Measurements from ENCODE around the gene F2RL3. TPM values are rescaled to one million over a fixed set of nuclear protein-coding genes. Genes with fewer than 3 reads are reported as not detected.

The F2RL3 gene
- total and polyA plus RNA-seq, 9 of the 15 experiments (the other 6 are each of a cell fraction or from before 2014, with no cell fraction given) = 1.4 to 27.6 (median 11.9) TPM

DNA sequence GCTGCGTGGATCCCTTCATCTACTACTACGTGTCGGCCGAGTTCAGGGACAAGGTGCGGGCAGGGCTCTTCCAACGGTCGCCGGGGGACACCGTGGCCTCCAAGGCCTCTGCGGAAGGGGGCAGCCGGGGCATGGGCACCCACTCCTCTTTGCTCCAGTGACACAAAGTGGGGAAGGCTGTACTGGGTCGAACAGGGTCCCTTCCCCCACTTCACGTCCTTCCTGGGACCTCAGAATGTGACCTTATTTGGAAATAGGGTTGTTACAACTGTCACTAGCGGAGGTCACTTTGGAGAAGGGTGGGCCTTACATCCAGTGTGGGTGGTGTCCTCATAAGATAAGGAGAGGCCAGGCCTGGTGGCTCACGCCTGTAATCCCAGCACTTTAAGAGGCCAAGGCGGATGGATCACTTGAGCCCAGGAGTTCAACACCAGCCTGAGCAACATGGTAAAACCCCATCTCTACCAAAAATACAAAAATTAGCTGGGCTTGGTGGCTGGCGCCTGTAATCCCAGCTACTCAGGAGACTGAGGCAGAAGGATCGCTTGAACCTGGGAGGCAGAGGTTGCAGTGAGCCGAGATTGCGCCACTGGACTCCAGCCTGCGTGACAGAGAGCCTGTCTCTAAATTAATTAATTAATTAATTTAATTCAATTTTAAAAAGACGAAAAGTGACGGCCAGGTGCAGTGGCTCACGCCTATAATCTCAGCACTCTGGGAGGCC lies 1.8 kb downstream of the F2RL3 start (continued):
- TF ChIP-seq, protein P1, sequence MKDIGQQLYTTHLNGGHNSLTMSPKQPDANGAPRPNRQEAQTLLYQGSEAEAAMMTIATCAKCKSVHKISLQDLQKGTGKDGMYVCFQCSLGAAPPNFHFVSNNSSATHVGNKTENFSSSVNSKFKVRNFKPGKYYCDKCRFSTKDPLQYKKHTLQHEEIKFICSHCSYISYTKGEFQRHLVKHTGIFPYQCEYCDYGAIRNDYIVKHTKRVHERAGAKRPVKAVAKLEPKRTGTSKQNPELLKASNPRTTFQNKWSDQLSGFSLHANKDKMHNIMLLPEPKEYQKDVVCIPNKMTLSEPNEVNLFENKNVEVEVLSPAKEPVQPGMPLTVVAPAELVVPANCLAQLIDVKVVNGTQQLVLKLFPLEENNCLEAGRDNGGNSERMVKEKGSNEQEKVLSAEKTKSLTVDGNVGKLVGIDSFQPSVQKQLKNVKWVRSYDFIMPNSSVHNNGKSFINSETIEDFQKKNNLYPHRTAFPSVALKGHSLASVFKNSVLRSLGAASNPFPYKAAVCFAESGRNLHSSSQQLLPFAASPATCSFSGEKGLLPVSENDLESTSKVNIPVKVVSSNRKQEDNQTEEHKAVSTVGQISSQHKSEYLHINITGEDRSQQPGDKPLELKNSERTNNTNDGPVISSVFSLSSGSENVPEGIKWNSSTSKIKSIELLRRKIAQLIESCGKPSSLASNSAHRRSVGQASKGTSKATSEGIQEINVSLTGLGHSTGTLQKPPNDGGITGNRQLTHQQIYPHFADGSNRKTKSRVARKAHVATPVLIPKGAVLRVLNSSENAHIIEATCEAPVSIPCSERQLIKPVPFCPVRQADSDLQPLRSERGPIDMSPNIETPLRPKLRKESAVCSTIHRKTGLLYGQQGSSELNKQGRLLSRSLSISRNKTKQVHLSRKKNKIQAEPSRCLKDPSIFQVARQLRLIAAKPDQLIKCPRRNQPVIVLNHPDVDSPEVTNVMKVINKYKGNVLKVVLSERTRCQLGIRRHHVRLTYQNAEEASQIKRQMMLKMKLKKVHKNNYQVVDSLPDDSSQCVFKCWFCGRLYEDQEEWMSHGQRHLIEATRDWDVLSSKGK (CRISPR knock-in tag; IDR thresholded peaks at IDR 0.05) = no peak
- TF ChIP-seq, protein P2, sequence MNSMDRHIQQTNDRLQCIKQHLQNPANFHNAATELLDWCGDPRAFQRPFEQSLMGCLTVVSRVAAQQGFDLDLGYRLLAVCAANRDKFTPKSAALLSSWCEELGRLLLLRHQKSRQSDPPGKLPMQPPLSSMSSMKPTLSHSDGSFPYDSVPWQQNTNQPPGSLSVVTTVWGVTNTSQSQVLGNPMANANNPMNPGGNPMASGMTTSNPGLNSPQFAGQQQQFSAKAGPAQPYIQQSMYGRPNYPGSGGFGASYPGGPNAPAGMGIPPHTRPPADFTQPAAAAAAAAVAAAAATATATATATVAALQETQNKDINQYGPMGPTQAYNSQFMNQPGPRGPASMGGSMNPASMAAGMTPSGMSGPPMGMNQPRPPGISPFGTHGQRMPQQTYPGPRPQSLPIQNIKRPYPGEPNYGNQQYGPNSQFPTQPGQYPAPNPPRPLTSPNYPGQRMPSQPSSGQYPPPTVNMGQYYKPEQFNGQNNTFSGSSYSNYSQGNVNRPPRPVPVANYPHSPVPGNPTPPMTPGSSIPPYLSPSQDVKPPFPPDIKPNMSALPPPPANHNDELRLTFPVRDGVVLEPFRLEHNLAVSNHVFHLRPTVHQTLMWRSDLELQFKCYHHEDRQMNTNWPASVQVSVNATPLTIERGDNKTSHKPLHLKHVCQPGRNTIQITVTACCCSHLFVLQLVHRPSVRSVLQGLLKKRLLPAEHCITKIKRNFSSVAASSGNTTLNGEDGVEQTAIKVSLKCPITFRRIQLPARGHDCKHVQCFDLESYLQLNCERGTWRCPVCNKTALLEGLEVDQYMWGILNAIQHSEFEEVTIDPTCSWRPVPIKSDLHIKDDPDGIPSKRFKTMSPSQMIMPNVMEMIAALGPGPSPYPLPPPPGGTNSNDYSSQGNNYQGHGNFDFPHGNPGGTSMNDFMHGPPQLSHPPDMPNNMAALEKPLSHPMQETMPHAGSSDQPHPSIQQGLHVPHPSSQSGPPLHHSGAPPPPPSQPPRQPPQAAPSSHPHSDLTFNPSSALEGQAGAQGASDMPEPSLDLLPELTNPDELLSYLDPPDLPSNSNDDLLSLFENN (IDR thresholded peaks at IDR 0.05; ENCODE audit: low read depth in 2 of 2, low read length in 2 of 2) = no peak
- TF ChIP-seq RBM22 (IDR thresholded peaks at IDR 0.05; ENCODE audit: low read depth, low read length, poor library complexity, severe bottlenecking) = no peak
- TF ChIP-seq JUN (IDR thresholded peaks at IDR 0.05; ENCODE audit: borderline replicate concordance, low read depth, low read length) = no peak
- no peak for TF ChIP-seq JUN (CRISPR knock-in tag; IDR thresholded peaks at IDR 0.05; ENCODE audit: borderline replicate concordance)
- TF ChIP-seq, protein P3, sequence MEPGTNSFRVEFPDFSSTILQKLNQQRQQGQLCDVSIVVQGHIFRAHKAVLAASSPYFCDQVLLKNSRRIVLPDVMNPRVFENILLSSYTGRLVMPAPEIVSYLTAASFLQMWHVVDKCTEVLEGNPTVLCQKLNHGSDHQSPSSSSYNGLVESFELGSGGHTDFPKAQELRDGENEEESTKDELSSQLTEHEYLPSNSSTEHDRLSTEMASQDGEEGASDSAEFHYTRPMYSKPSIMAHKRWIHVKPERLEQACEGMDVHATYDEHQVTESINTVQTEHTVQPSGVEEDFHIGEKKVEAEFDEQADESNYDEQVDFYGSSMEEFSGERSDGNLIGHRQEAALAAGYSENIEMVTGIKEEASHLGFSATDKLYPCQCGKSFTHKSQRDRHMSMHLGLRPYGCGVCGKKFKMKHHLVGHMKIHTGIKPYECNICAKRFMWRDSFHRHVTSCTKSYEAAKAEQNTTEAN (CRISPR knock-in tag; IDR thresholded peaks at IDR 0.05) = peak; percentile 28; the same call in 1 of the 2 replicates
- TF ChIP-seq, protein P4, sequence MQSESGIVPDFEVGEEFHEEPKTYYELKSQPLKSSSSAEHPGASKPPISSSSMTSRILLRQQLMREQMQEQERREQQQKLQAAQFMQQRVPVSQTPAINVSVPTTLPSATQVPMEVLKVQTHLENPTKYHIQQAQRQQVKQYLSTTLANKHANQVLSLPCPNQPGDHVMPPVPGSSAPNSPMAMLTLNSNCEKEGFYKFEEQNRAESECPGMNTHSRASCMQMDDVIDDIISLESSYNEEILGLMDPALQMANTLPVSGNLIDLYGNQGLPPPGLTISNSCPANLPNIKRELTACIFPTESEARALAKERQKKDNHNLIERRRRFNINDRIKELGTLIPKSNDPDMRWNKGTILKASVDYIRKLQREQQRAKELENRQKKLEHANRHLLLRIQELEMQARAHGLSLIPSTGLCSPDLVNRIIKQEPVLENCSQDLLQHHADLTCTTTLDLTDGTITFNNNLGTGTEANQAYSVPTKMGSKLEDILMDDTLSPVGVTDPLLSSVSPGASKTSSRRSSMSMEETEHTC (IDR thresholded peaks at IDR 0.05) = no peak; the same call in 1 of the 2 replicates
- peak; percentile 91 for TF ChIP-seq POLR2A (conservative IDR thresholded peaks at IDR 0.05)
- peak; percentile 63; the same call in 1 of the 2 replicates for TF ChIP-seq ZBTB2 (IDR thresholded peaks at IDR 0.05)
- TF ChIP-seq TEAD1 (CRISPR knock-in tag; IDR thresholded peaks at IDR 0.05) = no peak
- TF ChIP-seq ZNF436 (CRISPR knock-in tag; IDR thresholded peaks at IDR 0.05) = no peak
- TF ChIP-seq PRMT5 (CRISPR knock-in tag; IDR thresholded peaks at IDR 0.05) = no peak
- TF ChIP-seq IRF9 (tag; IDR thresholded peaks at IDR 0.05) = no peak
- no peak for TF ChIP-seq IRF2 (CRISPR knock-in tag; IDR thresholded peaks at IDR 0.05)
- no peak; the same call in 1 of the 2 replicates for TF ChIP-seq RB1 (IDR thresholded peaks at IDR 0.05; ENCODE audit: low read depth)
